Measurements from ENCODE around the gene RND3.

DNA sequence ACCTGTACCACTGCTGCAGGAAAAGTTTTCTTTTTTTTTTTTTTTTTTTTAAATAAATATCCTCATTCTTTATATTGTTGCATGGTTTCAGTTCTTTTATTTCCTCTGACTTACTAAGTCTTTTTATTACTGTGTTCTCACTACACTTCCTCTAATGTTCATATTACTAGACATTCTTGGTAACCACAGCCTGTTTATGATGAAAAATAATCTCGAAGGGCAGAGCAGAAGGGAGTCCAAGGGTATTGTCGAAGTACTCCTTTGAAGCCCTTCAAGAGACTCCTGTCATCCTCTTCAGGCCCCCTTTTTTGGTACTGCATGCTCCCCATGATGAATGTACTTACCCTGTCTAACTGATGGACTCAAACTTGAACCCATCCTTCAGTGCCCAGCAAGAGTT is 61.2 kb downstream of the RND3 start:
- TF ChIP-seq, protein P1, sequence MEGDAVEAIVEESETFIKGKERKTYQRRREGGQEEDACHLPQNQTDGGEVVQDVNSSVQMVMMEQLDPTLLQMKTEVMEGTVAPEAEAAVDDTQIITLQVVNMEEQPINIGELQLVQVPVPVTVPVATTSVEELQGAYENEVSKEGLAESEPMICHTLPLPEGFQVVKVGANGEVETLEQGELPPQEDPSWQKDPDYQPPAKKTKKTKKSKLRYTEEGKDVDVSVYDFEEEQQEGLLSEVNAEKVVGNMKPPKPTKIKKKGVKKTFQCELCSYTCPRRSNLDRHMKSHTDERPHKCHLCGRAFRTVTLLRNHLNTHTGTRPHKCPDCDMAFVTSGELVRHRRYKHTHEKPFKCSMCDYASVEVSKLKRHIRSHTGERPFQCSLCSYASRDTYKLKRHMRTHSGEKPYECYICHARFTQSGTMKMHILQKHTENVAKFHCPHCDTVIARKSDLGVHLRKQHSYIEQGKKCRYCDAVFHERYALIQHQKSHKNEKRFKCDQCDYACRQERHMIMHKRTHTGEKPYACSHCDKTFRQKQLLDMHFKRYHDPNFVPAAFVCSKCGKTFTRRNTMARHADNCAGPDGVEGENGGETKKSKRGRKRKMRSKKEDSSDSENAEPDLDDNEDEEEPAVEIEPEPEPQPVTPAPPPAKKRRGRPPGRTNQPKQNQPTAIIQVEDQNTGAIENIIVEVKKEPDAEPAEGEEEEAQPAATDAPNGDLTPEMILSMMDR (IDR thresholded peaks at IDR 0.05) = no peak
- no peak for TF ChIP-seq POLR2AphosphoS5 (IDR thresholded peaks at IDR 0.05)
